ENCODE measurements around the gene KLK6. TPM values are rescaled to one million over a fixed set of nuclear protein-coding genes. Genes with fewer than 3 reads are reported as not detected.

The KLK6 gene
- total RNA-seq, 3 donors from 2014 or later, result not detected

- Histone ChIP-seq H3K4me1 (ENCODE audit: low read depth) (no peaks in the 10 kb centered on the region), H3K4me3 (no peak overlapping the region), H3K36me3 (ENCODE audit: low read depth) (no peaks in the 10 kb centered on the region), H3K9me3 (no peaks in the 10 kb centered on the region)
- TF ChIP-seq, protein P1, sequence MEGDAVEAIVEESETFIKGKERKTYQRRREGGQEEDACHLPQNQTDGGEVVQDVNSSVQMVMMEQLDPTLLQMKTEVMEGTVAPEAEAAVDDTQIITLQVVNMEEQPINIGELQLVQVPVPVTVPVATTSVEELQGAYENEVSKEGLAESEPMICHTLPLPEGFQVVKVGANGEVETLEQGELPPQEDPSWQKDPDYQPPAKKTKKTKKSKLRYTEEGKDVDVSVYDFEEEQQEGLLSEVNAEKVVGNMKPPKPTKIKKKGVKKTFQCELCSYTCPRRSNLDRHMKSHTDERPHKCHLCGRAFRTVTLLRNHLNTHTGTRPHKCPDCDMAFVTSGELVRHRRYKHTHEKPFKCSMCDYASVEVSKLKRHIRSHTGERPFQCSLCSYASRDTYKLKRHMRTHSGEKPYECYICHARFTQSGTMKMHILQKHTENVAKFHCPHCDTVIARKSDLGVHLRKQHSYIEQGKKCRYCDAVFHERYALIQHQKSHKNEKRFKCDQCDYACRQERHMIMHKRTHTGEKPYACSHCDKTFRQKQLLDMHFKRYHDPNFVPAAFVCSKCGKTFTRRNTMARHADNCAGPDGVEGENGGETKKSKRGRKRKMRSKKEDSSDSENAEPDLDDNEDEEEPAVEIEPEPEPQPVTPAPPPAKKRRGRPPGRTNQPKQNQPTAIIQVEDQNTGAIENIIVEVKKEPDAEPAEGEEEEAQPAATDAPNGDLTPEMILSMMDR (IDR thresholded peaks at IDR 0.05), result no peak
- ATAC-seq (peak; percentile 60), DNase-seq (no peak)
- intact Hi-C loops (cut with DNase I, micrococcal nuclease), result no loop called here
Observed at GRCh38 chr19:50932018-50932689, 37.2 kb downstream of the KLK6 start.

GRCh38 chr19:50931023-50931422 is 38.4 kb downstream of the KLK6 start:
- intact Hi-C loops (cut with DNase I, micrococcal nuclease), result no loop called here
- Histone ChIP-seq H3K4me3 (no peak overlapping the region), H3K36me3 (ENCODE audit: low read depth) (no peaks in the 10 kb centered on the region), H3K4me1 (ENCODE audit: low read depth) (no peaks in the 10 kb centered on the region), H3K9me3 (no peaks in the 10 kb centered on the region)
- TF ChIP-seq, protein P1 (IDR thresholded peaks at IDR 0.05), result no peak
- DNase-seq, result no peak
- no peak for ATAC-seq

DNA sequence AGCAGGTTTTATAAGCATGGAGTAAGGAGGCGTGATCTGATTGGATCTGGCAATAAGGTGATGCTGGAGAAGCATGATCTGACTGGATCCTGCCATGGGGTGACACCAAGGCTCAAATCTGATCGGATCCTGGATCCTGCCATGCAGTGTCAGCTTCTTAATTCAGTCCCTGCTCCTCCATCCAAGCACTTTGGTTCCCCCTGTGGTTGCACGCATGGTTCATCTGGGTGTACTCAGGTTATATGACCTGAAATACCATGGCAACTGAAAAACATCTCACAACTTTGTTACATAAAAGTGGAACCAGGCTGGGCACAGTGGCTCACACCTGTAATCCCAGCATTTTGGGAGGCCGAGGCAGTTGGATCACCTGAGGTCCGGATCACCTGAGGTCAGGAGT is 40.6 kb downstream of the KLK6 start:
- intact Hi-C loops (cut with DNase I, micrococcal nuclease), result no loop called here
- TF ChIP-seq, protein P1 (IDR thresholded peaks at IDR 0.05), result no peak
- DNase-seq (no peak), ATAC-seq (peak; percentile 40)
- Histone ChIP-seq H3K9me3 (no peaks in the 10 kb centered on the region), H3K4me1 (ENCODE audit: low read depth) (no peaks in the 10 kb centered on the region), H3K4me3 (no peak overlapping the region), H3K36me3 (ENCODE audit: low read depth) (no peaks in the 10 kb centered on the region)

DNA sequence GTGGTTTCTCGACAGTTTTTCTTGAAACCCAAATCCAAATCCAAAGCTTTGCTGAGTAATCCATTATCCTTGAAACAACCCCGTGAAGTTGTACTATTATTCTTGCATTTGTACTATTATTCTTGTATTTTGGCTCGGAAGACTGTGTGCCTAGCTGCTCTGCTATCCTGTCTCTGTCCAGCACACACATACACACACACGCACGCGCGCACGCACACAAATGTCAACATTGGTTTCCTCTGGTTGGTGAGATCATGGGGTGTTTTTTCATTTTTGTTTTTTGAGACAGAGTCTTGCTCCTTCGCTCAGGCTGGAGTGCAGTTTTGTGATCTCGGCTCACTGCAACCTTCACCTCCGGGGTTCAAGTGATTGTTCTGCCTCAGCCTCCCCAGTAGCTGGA is 43.2 kb downstream of the KLK6 start:
- intact Hi-C loops (cut with DNase I, micrococcal nuclease), result no loop called here
- H3K36me3 ChIP-seq (ENCODE audit: low read depth), result no peaks in the 10 kb centered on the region
- no peak overlapping the region for H3K4me3 ChIP-seq
- no peaks in the 10 kb centered on the region for H3K9me3 ChIP-seq
- no peak for DNase-seq
- H3K4me1 ChIP-seq (ENCODE audit: low read depth), result no peaks in the 10 kb centered on the region
- no peak for ATAC-seq
- TF ChIP-seq, protein P1 (IDR thresholded peaks at IDR 0.05), result no peak

DNA sequence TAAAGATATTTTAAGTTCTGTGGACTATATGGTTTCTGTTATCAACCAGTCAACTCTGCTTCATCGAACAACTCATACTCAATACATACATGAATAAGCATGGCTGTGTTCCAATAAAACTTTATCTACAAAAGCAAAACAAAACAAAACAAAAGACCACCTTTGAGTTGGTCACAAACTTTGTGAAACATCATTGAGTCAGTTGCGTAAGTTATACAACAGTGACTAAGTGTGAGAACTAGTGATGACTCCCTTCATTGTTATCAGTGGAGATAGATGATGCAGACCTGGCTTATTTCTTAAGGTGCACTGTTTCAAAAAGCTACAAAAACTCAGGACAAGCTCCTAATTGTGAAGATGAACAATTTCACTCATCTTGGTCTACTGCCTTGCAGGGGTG is 43.7 kb downstream of the KLK6 start:
- intact Hi-C loops (cut with DNase I, micrococcal nuclease), result no loop called here
- no peaks in the 10 kb centered on the region for H3K4me1 ChIP-seq (ENCODE audit: low read depth)
- no peak for DNase-seq
- TF ChIP-seq, protein P1 (IDR thresholded peaks at IDR 0.05), result no peak
- H3K4me3 ChIP-seq, result no peak overlapping the region
- ATAC-seq, result no peak
- H3K9me3 ChIP-seq, result no peaks in the 10 kb centered on the region
- no peaks in the 10 kb centered on the region for H3K36me3 ChIP-seq (ENCODE audit: low read depth)

- TF ChIP-seq, protein P1 (IDR thresholded peaks at IDR 0.05), result no peak
- no peak for ATAC-seq
Observed at GRCh38 chr19:50924586-50924985, 44.8 kb downstream of the KLK6 start.

More at GRCh38 chr19:50924586-50924985, 44.8 kb downstream of the KLK6 start:
- no peaks in the 10 kb centered on the region for H3K9me3 ChIP-seq
- intact Hi-C loops (cut with DNase I, micrococcal nuclease), result no loop called here
- no peaks in the 10 kb centered on the region for H3K4me1 ChIP-seq (ENCODE audit: low read depth)
- no peak for DNase-seq
- no peaks in the 10 kb centered on the region for H3K36me3 ChIP-seq (ENCODE audit: low read depth)
- H3K4me3 ChIP-seq, result no peak overlapping the region
